Fibroblast of pulmonary artery (primary cell): Measurements from ENCODE around the gene ARIH1.

ENCODE experiments used
- DNase-seq: peaks from one replicate; pipeline ENCODE4 v3.0.0-alpha.2; 2010; ENCODE audit warnings: low read depth
- H3K4me3 ChIP-seq: replicated peaks from 2 replicates; pipeline ENCODE4 v1.5.1; 2011; ENCODE audit warnings: low read depth, mild to moderate bottlenecking, control low read depth, low read length, moderate library complexity
- TF ChIP-seq, protein P1 (sequence below): IDR thresholded peaks from 2 replicates; pipeline ENCODE4 v1.5.1; 2011; ENCODE audit warnings: mild to moderate bottlenecking, control low read depth, low read length, inconsistent platforms; ENCODE audit errors: missing control alignments

Gene ARIH1

DNA sequence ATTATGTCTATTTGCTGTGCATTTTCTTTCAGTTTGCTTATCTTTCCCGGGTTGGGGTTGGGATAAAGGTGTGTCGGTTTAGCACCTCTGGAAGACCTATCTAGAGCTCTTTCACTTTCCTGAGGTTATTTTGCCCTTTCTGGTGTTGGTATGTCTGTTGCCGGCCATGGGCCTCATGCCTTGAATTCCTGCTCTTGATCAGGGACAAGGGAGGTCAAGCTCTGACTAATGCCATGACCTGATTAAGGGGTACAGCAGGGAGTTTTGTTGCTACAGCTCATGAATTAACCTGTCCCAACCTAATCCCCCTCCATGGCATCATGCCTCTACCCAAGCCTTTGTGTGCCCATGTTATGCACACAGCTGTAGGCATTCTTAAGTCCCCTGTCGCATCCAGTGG is 109.9 kb downstream of the ARIH1 start:
- TF ChIP-seq, protein P1, sequence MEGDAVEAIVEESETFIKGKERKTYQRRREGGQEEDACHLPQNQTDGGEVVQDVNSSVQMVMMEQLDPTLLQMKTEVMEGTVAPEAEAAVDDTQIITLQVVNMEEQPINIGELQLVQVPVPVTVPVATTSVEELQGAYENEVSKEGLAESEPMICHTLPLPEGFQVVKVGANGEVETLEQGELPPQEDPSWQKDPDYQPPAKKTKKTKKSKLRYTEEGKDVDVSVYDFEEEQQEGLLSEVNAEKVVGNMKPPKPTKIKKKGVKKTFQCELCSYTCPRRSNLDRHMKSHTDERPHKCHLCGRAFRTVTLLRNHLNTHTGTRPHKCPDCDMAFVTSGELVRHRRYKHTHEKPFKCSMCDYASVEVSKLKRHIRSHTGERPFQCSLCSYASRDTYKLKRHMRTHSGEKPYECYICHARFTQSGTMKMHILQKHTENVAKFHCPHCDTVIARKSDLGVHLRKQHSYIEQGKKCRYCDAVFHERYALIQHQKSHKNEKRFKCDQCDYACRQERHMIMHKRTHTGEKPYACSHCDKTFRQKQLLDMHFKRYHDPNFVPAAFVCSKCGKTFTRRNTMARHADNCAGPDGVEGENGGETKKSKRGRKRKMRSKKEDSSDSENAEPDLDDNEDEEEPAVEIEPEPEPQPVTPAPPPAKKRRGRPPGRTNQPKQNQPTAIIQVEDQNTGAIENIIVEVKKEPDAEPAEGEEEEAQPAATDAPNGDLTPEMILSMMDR = no peak
- H3K4me3 ChIP-seq = no peak overlapping the region
- DNase-seq = peak; percentile 17

DNA sequence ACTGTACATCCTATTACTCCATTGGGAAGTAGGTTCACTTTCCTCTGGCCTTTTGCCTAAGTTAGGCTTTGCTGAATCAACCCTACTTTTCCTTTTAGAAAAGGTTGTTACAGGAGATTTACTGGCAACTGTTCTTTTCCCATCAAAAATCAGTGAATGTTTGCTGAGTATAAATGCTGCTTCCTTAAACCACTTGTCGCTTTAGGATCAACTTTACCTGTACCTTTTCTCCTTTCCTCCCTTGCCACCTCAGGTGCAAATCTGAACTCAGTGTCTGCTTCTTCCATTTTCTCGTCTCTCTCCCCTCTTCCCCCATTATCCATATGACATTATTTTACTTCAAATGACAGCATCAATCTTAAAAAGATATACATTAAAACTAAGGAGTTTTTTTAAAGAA is 110.9 kb downstream of the ARIH1 start:
- no peak overlapping the region for H3K4me3 ChIP-seq
- DNase-seq = no peak
- TF ChIP-seq, protein P1 = no peak

DNA sequence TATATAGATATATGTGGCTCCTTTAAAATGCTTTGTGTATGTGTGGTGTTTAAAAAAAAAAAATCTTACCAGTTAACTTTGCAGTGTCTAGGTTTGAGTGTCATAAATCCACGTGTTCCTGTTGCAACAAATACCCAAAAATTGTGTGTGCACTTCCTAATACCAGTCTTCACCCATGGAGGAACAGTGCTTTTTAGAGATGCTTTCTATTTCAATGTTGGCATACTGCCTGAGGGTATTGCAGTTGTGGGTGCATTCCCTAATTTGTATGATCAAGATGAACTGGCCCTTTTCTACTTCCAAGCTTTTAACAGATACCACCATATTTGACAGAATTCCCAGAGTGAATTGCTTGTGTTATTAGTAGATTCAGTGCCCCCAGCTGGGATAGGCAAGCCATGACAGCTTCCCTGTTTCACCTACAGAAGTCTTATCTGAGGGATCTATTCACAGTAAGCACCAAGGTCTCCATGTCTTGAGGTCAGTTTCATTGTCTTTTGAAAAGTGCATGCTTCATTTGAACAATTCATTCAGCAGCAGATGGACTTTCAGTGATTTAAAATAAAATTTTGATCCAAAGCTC is 111.4 kb downstream of the ARIH1 start:
- TF ChIP-seq, protein P1 = peak; percentile 42
- no peak overlapping the region for H3K4me3 ChIP-seq
- DNase-seq = peak; percentile 41

DNA sequence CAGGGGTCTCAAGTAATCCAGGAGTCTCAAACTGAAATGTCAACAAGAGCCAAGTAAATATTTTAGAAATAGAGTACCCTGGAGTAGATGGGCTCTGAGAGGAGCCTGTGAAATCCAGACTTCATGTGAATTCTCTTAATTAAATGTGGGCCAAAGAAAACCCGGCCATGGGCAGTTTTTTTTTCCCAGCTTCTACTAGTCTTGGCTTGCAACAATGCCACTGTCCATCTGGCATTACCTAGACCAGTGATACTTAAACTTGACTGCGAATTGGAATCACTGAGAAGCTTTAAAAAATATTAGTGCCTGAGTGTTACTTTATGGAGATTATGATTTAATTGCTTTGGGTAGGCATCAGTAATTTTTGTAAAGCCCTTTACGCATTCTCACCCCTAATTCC is 114.0 kb downstream of the ARIH1 start:
- DNase-seq = no peak
- TF ChIP-seq, protein P1 = no peak
- no peak overlapping the region for H3K4me3 ChIP-seq

DNA sequence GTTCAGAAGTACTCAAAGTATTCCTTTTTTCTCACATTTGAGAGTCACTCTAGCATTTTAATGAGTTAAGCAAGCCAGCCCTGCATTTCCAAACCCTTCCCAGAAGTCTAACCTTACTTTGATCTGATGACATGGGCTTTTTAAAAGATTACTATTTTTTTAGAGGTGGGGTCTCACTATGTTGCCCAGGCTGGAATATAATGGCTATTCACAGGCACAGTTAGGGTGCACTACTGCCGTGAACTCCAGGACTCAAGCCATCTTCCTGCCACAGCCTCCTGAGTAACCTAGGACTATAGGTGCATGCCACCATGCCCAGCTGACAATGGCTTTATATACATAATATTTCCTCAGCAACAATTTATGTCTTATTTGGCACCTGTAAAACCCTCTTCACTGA is 116.3 kb downstream of the ARIH1 start:
- TF ChIP-seq, protein P1 = no peak
- DNase-seq = no peak

DNA sequence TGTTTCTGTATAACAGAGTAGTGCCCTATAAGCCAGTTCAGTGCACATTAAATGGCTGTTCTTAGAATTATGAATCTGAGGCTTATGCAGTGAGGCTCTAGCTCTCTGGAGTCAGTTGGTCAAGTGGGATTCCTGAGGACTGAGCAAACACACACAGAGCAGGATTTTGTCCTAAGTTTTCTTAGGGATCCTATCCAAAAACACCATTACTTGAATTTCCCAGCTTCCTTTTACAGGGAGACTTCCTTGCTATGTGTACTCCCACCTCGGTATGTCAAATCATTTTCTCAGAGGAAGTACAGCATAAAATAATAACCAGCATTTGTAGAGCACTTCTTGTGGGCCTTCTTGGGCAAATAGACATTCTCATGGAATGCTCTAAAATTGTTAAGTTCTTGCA is 117.2 kb downstream of the ARIH1 start:
- no peak overlapping the region for H3K4me3 ChIP-seq
- TF ChIP-seq, protein P1 = no peak
- peak; percentile 40 for DNase-seq

More for the DNA sequence above, 116.3 kb downstream of the ARIH1 start:
- no peak overlapping the region for H3K4me3 ChIP-seq

DNA sequence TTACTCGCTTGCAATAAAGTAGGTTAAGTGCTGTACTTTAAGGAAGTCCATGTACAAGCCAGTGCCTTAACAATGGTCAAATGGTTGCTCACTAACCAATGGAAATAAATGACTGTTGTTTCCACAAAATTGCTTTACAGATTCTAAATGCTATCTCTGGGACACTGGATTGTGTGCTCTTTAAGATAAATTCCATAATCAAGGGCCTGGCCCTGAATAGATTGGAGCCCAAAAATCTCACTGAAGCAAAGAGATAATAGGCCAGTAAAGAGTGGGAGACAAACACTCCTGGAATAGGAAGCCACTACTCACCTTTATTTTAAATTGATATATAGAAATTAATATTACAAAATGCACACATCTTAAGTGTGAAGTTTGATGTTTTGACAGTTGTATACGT is 118.0 kb downstream of the ARIH1 start:
- TF ChIP-seq, protein P1 = no peak
- no peak for DNase-seq
- H3K4me3 ChIP-seq = no peak overlapping the region
